ENCODE data around the gene TXNRD1.

The TXNRD1 gene

DNA sequence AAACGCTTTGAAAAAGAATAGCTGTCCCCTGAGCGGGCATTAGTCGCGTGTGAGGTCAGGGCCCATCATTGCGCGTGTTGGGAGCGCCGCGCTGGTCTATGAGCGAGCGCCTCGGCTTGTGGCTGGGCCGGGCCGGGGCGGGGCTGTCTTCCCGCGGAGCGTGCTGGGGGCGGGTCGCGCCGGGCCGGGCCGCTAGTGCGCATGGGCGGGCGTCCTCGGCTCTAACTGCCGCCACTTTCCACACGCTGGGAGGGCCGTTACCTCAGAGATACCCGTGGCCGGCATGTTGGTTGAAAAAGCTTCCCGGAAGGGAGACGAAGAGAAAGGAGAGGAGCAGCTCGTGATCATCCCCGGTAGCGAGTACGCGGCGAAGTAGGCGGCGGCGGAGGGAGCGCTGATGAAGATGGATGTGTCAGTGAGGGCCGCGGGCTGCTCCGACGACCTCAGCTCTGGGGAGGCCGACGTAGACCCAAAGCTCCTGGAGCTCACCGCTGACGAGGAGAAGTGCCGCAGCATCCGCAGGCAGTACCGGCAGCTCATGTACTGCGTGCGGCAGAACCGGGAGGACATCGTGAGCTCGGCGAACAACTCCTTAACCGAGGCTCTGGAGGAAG lies 88.1 kb downstream of the TXNRD1 start, which contains the start of gene EID3:
EID3 (plus strand) TSS at position 202 of the 614 bp plus-strand sequence; CDS start at position 398, 196 bp downstream.
- peak within 1 kb of the TSS; percentile 66 to 81 for H3K4me3 ChIP-seq (ENCODE audit: low read depth in 1 of 2, low read length in 2 of 2)
- H3K27me3 ChIP-seq (ENCODE audit: control insufficient read depth in 1 of 2, insufficient read depth in 2 of 2, low read length in 2 of 2): no peaks in the 10 kb centered on the region
- peaks cover 34 to 35% of the 10 kb centered on the region in 2 donors for H3K4me1 ChIP-seq (ENCODE audit: control insufficient read depth in 1 of 2, insufficient read depth in 2 of 2, low read length in 2 of 2)
- H3K9ac ChIP-seq (ENCODE audit: low read depth in 1 of 2, low read length in 2 of 2): peak within 1 kb of the TSS; percentile 54 to 62
- H3K27ac ChIP-seq (ENCODE audit: low read depth, low read length): peak within 1 kb of the TSS; percentile 33
- H3K9me3 ChIP-seq (ENCODE audit: control insufficient read depth in 1 of 2, low read length in 2 of 2): no peaks in the 10 kb centered on the region
- peaks cover 3 to 4% of the 10 kb centered on the region in 2 donors for H3K36me3 ChIP-seq (ENCODE audit: control insufficient read depth in 1 of 2, insufficient read depth in 2 of 2, low read length in 2 of 2)

DNA sequence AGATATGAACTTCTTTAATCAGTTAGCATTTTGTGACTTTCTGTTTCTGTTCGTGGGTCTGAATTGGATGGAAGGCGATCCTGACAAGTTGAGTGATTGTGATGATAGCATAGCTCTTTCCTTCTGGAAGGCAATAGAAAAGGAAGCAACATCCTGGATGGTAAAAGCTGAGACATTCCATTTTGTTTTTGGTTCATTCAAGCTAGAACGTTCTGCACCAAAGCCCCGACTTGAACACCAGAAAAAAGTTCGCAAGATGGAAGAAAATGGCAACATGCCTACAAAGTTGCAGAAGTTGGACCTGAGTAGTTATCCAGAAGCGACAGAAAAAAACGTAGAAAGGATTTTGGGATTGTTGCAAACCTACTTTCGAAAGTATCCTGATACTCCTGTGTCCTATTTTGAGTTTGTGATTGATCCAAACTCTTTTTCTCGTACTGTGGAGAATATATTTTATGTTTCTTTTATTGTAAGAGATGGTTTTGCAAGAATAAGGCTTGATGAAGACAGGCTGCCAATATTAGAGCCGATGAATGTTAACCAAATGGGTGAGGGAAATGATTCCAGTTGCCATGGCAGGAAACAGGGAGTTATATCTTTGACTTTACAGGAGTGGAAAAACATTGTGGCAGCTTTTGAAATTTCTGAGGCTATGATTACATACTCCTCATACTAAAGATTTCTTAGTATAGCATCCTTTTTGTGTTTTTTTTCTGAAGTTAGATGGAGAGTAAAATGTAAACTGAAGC lies 88.9 kb downstream of the TXNRD1 start:
- peak overlapping the region; percentile 33 for H3K27ac ChIP-seq (ENCODE audit: low read depth, low read length)
- H3K9ac ChIP-seq (ENCODE audit: low read depth in 1 of 2, low read length in 2 of 2): peak overlapping the region; percentile 49 to 62
- no peaks in the 10 kb centered on the region for H3K27me3 ChIP-seq (ENCODE audit: control insufficient read depth in 1 of 2, insufficient read depth in 2 of 2, low read length in 2 of 2)
- no peaks in the 10 kb centered on the region for H3K9me3 ChIP-seq (ENCODE audit: control insufficient read depth in 1 of 2, low read length in 2 of 2)
- peaks cover 0 to 2% of the 10 kb centered on the region in 2 donors for H3K36me3 ChIP-seq (ENCODE audit: control insufficient read depth in 1 of 2, insufficient read depth in 2 of 2, low read length in 2 of 2)
- H3K4me3 ChIP-seq (ENCODE audit: low read depth in 1 of 2, low read length in 2 of 2): peak overlapping the region; percentile 66 to 81
- peaks cover 34 to 35% of the 10 kb centered on the region in 2 donors for H3K4me1 ChIP-seq (ENCODE audit: control insufficient read depth in 1 of 2, insufficient read depth in 2 of 2, low read length in 2 of 2)

DNA sequence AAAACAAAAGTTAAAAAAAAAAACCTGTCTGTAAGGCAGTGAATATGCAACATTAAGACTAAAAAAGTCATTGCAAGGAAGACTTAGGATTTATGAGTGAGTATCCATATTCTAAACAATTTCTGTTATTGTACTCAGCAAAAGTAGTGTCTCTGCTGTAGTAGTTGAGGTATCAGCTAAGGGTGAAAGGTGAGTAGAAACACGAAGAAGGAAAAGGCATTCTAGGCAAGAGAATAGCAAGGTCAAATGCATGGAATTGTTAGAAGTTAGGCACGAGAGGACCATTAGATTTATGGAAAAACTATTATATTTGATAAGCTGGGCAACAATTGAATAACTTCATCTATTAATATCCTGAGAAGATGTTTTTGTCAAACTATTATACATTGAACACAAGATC lies 89.8 kb downstream of the TXNRD1 start:
- Histone ChIP-seq H3K27ac (ENCODE audit: low read depth, low read length) (no peak overlapping the region), H3K4me1 (ENCODE audit: control insufficient read depth in 1 of 2, insufficient read depth in 2 of 2, low read length in 2 of 2) (peaks cover 26 to 27% of the 10 kb centered on the region in 2 donors), H3K27me3 (ENCODE audit: control insufficient read depth in 1 of 2, insufficient read depth in 2 of 2, low read length in 2 of 2) (no peaks in the 10 kb centered on the region), H3K36me3 (ENCODE audit: control insufficient read depth in 1 of 2, insufficient read depth in 2 of 2, low read length in 2 of 2) (peaks cover 0 to 8% of the 10 kb centered on the region in 2 donors), H3K9ac (ENCODE audit: low read depth in 1 of 2, low read length in 2 of 2) (no peak overlapping the region), H3K9me3 (ENCODE audit: control insufficient read depth in 1 of 2, low read length in 2 of 2) (no peaks in the 10 kb centered on the region), H3K4me3 (ENCODE audit: low read depth in 1 of 2, low read length in 2 of 2) (no peak overlapping the region)

DNA sequence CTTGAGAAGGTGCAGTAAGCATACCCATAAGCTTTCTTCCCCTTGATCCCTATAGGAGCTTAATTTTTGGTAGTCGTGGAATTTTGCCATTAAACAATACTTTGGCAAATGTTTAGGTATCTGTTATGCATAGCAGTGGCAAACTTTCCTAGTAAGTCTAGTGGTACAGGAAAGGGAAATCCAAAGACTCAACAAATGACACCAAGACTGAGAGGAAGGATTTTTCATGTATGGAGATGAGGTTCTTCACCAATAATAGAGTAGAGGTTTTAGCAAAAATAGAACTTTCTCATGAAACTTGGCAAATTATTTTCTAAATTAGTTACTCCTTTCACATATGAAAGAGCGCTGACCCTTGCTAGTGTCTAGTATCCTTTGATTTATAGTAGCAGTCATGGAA lies 90.8 kb downstream of the TXNRD1 start:
- Histone ChIP-seq H3K9me3 (ENCODE audit: control insufficient read depth in 1 of 2, low read length in 2 of 2) (no peaks in the 10 kb centered on the region), H3K4me3 (ENCODE audit: low read depth in 1 of 2, low read length in 2 of 2) (no peak overlapping the region), H3K4me1 (ENCODE audit: control insufficient read depth in 1 of 2, insufficient read depth in 2 of 2, low read length in 2 of 2) (peaks cover 18 to 24% of the 10 kb centered on the region in 2 donors)

DNA sequence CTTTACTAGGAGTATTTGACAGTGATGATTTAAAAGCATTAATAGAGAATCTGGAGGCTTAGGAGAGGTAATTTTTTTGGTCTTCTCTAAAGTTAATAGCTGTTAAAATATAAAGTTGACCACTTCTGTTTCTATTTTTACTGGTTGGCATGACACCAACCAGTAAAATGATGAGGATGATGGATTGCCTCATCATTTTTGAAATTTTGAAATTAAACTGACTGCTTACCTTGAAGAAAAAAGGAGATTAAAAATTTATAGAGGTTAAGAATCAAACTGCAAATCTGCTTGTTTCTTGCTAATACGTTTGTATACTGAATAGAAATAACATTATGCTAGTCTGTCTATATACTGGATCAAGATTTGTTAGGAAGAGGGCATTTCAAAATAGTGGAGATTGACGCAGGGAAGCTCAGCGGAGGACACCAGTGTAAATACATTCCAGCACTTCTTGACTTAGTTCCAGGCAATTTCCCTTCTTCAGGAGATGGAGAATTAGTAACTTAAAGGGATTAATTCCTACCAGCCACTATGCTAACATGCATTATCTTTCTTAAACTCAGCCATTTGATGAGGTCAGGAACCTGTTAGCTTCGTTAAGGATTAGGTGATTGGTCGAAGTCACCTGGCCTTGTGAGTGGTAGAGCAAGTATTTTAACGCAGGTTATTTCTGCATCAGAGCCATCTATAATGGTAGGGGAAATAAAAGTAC lies 91.5 kb downstream of the TXNRD1 start:
- Histone ChIP-seq H3K4me1 (ENCODE audit: control insufficient read depth in 1 of 2, insufficient read depth in 2 of 2, low read length in 2 of 2) (peaks cover 18 to 24% of the 10 kb centered on the region in 2 donors), H3K27ac (ENCODE audit: low read depth, low read length) (no peak overlapping the region)

More for the DNA sequence above, 90.8 kb downstream of the TXNRD1 start:
- H3K9ac ChIP-seq (ENCODE audit: low read depth in 1 of 2, low read length in 2 of 2): no peak overlapping the region
- H3K36me3 ChIP-seq (ENCODE audit: control insufficient read depth in 1 of 2, insufficient read depth in 2 of 2, low read length in 2 of 2): peaks cover 0 to 11% of the 10 kb centered on the region in 2 donors
- no peaks in the 10 kb centered on the region for H3K27me3 ChIP-seq (ENCODE audit: control insufficient read depth in 1 of 2, insufficient read depth in 2 of 2, low read length in 2 of 2)
- H3K27ac ChIP-seq (ENCODE audit: low read depth, low read length): no peak overlapping the region

DNA sequence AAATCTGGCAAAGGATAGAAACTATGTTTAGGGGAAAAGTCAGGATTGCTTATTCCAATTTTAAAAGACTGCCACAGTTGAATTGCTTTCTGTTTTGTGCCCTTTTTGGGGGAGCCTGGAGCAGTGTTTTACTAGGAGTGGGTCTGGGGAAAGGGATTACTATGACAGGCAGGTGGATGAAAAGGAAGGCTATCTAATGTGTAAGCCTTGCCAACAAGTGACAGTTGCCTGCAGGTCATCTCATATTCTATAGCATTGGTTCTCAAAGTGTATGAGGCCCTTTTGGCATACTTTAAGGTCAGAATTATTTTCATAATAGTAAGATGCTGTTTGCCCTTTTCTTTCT lies 92.0 kb downstream of the TXNRD1 start:
- no peaks in the 10 kb centered on the region for H3K9me3 ChIP-seq (ENCODE audit: control insufficient read depth in 1 of 2, low read length in 2 of 2)
- no peak overlapping the region for H3K4me3 ChIP-seq (ENCODE audit: low read depth in 1 of 2, low read length in 2 of 2)
- peaks cover 17 to 23% of the 10 kb centered on the region in 2 donors for H3K4me1 ChIP-seq (ENCODE audit: control insufficient read depth in 1 of 2, insufficient read depth in 2 of 2, low read length in 2 of 2)
- no peak overlapping the region for H3K27ac ChIP-seq (ENCODE audit: low read depth, low read length)
- H3K9ac ChIP-seq (ENCODE audit: low read depth in 1 of 2, low read length in 2 of 2): no peak overlapping the region
- H3K27me3 ChIP-seq (ENCODE audit: control insufficient read depth in 1 of 2, insufficient read depth in 2 of 2, low read length in 2 of 2): no peaks in the 10 kb centered on the region
- peaks cover 3 to 22% of the 10 kb centered on the region in 2 donors for H3K36me3 ChIP-seq (ENCODE audit: control insufficient read depth in 1 of 2, insufficient read depth in 2 of 2, low read length in 2 of 2)

More for the DNA sequence above, 91.5 kb downstream of the TXNRD1 start:
- Histone ChIP-seq H3K9ac (ENCODE audit: low read depth in 1 of 2, low read length in 2 of 2) (no peak overlapping the region), H3K36me3 (ENCODE audit: control insufficient read depth in 1 of 2, insufficient read depth in 2 of 2, low read length in 2 of 2) (peaks cover 1 to 16% of the 10 kb centered on the region in 2 donors), H3K27me3 (ENCODE audit: control insufficient read depth in 1 of 2, insufficient read depth in 2 of 2, low read length in 2 of 2) (no peaks in the 10 kb centered on the region), H3K4me3 (ENCODE audit: low read depth in 1 of 2, low read length in 2 of 2) (no peak overlapping the region), H3K9me3 (ENCODE audit: control insufficient read depth in 1 of 2, low read length in 2 of 2) (no peaks in the 10 kb centered on the region)

DNA sequence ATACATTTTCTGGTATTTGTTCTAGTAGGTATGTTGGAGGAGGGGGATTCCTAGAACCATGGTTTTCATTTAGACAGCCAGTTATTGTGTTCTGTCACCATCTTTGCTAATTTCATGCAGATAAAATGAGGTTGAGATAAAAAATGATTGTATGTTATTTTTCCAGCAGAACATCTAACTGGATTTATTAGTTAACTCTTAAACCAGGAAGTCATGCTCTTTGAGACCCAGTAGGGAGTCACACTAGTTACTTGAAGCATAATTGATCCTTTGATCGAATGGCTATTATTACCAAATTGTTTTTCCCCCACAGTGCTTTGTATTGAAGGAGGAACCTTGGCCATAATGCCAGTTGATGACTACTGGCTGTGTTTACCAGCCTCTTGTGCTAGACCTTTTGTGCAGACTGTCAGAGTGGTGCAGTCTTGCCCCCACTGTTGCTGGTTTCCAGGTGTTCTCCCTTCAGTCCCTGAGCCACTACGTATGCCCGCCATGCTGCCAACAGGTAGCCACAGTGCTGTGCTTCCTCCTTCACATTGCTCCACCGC lies 93.9 kb downstream of the TXNRD1 start:
- H3K36me3 ChIP-seq (ENCODE audit: control insufficient read depth in 1 of 2, insufficient read depth in 2 of 2, low read length in 2 of 2): peaks cover 15 to 40% of the 10 kb centered on the region in 2 donors
- no peaks in the 10 kb centered on the region for H3K9me3 ChIP-seq (ENCODE audit: control insufficient read depth in 1 of 2, low read length in 2 of 2)
- H3K27ac ChIP-seq (ENCODE audit: low read depth, low read length): no peak overlapping the region
- no peaks in the 10 kb centered on the region for H3K27me3 ChIP-seq (ENCODE audit: control insufficient read depth in 1 of 2, insufficient read depth in 2 of 2, low read length in 2 of 2)
- H3K4me1 ChIP-seq (ENCODE audit: control insufficient read depth in 1 of 2, insufficient read depth in 2 of 2, low read length in 2 of 2): peaks cover 2 to 7% of the 10 kb centered on the region in 2 donors
- no peak overlapping the region for H3K9ac ChIP-seq (ENCODE audit: low read depth in 1 of 2, low read length in 2 of 2)
- no peak overlapping the region for H3K4me3 ChIP-seq (ENCODE audit: low read depth in 1 of 2, low read length in 2 of 2)

DNA sequence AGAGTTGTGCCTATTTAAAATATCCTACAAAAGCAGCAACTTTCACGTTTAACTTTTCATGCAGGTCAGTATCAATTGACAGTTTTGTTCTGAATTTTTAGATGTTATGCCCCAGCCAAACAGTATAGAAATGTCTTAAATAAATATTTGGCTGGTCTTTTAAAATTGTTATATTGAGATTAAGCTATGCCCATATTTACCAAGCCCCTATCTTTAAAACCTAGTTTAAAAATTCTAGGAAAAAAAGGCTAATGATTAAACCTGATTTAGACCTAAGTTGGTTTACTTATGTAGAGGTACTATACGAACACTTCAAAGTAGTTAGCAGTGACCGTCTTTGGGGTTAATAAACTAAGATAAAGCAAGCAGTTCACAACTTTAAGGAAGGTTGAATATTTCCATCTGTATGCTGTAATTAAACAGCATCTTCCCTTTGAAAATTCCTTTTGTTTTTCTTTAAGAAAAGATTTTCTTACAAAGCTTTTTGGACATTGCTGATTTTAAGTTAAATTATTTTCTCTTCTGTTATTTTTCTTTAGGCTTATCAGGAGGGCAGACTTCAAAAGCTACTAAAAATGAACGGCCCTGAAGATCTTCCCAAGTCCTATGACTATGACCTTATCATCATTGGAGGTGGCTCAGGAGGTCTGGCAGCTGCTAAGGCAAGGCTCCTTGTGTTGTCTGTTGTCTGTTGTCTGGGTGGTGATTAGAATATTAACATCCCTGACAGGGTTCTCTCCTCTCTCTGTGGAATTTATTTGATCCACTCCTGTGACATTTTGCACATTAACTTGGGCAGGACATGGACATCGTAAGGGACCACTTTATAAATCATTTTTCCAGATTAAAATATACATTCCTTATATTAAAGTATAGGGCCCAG lies 95.4 kb downstream of the TXNRD1 start:
- no peak overlapping the region for H3K4me3 ChIP-seq (ENCODE audit: low read depth in 1 of 2, low read length in 2 of 2)
- H3K9ac ChIP-seq (ENCODE audit: low read depth in 1 of 2, low read length in 2 of 2): no peak overlapping the region
- peaks cover 0 to 4% of the 10 kb centered on the region in 2 donors for H3K4me1 ChIP-seq (ENCODE audit: control insufficient read depth in 1 of 2, insufficient read depth in 2 of 2, low read length in 2 of 2)
- no peaks in the 10 kb centered on the region for H3K27me3 ChIP-seq (ENCODE audit: control insufficient read depth in 1 of 2, insufficient read depth in 2 of 2, low read length in 2 of 2)
- H3K9me3 ChIP-seq (ENCODE audit: control insufficient read depth in 1 of 2, low read length in 2 of 2): no peaks in the 10 kb centered on the region
- H3K36me3 ChIP-seq (ENCODE audit: control insufficient read depth in 1 of 2, insufficient read depth in 2 of 2, low read length in 2 of 2): peaks cover 18 to 52% of the 10 kb centered on the region in 2 donors
- H3K27ac ChIP-seq (ENCODE audit: low read depth, low read length): no peak overlapping the region

DNA sequence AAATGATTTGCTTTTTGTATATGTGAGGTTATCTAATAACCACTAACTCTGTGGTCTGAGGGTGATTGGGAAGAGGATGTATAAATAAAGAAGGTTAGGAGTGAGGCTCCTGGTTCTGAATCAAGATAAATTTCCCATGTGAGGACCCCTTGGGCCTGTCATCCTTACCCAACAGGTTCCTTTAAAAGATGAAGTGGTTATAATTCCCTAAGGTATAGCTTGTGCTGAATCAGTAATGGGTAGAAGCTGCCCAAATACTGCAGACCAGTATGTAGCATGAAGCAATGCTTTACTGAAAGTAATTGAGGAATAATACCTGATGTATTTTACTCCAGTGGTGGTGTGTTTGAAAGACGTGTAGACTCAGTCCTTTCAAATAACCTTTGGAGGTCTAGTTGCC lies 96.6 kb downstream of the TXNRD1 start:
- Histone ChIP-seq H3K4me1 (ENCODE audit: control insufficient read depth in 1 of 2, insufficient read depth in 2 of 2, low read length in 2 of 2) (peaks cover 0 to 4% of the 10 kb centered on the region in 2 donors), H3K27me3 (ENCODE audit: control insufficient read depth in 1 of 2, insufficient read depth in 2 of 2, low read length in 2 of 2) (no peaks in the 10 kb centered on the region), H3K9me3 (ENCODE audit: control insufficient read depth in 1 of 2, low read length in 2 of 2) (no peaks in the 10 kb centered on the region), H3K36me3 (ENCODE audit: control insufficient read depth in 1 of 2, insufficient read depth in 2 of 2, low read length in 2 of 2) (peaks cover 21 to 59% of the 10 kb centered on the region in 2 donors), H3K9ac (ENCODE audit: low read depth in 1 of 2, low read length in 2 of 2) (no peak overlapping the region), H3K4me3 (ENCODE audit: low read depth in 1 of 2, low read length in 2 of 2) (no peak overlapping the region), H3K27ac (ENCODE audit: low read depth, low read length) (no peak overlapping the region)
